Measurements from ENCODE around the gene KIAA2012. TPM values are rescaled to one million over a fixed set of nuclear protein-coding genes. Genes with fewer than 3 reads are reported as not detected.

KIAA2012 gene
- total RNA-seq, 1 donor from 2014 or later = not detected

DNA sequence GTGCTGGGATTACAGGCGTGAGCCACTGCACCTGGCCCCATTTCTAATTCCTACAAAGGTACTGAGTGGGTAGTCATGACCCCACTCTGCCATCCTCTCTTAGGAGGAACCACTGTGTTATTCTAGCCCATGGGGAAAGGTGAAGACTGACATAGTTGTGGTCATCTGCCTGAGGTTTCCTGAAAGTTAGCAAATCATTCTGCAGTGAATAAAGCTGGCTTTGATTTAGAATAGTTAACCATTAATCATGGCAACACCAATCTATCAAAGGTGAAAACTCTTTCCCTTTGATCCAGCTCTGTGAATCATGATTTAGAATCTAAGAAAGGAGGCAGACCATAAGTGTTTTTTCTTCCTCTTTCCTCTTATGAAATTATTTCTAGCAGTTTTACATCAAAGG is 114.5 kb downstream of the KIAA2012 start:
- TF ChIP-seq, protein P1, sequence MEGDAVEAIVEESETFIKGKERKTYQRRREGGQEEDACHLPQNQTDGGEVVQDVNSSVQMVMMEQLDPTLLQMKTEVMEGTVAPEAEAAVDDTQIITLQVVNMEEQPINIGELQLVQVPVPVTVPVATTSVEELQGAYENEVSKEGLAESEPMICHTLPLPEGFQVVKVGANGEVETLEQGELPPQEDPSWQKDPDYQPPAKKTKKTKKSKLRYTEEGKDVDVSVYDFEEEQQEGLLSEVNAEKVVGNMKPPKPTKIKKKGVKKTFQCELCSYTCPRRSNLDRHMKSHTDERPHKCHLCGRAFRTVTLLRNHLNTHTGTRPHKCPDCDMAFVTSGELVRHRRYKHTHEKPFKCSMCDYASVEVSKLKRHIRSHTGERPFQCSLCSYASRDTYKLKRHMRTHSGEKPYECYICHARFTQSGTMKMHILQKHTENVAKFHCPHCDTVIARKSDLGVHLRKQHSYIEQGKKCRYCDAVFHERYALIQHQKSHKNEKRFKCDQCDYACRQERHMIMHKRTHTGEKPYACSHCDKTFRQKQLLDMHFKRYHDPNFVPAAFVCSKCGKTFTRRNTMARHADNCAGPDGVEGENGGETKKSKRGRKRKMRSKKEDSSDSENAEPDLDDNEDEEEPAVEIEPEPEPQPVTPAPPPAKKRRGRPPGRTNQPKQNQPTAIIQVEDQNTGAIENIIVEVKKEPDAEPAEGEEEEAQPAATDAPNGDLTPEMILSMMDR (IDR thresholded peaks at IDR 0.05; ENCODE audit: partially characterized antibody, unreplicated experiment) = no peak
- Mint-ChIP-seq H3K4me3 (ENCODE audit: unreplicated experiment) (no peak overlapping the region), H3K4me1 (ENCODE audit: low read depth, unreplicated experiment) (peaks cover 13% of the 10 kb centered on the region), H3K27ac (ENCODE audit: unreplicated experiment) (no peak overlapping the region), H3K27me3 (ENCODE audit: unreplicated experiment) (no peaks in the 10 kb centered on the region), H3K36me3 (ENCODE audit: unreplicated experiment) (no peaks in the 10 kb centered on the region), H3K9me3 (ENCODE audit: unreplicated experiment) (peaks cover 2% of the 10 kb centered on the region)
- no peak for DNase-seq

DNA sequence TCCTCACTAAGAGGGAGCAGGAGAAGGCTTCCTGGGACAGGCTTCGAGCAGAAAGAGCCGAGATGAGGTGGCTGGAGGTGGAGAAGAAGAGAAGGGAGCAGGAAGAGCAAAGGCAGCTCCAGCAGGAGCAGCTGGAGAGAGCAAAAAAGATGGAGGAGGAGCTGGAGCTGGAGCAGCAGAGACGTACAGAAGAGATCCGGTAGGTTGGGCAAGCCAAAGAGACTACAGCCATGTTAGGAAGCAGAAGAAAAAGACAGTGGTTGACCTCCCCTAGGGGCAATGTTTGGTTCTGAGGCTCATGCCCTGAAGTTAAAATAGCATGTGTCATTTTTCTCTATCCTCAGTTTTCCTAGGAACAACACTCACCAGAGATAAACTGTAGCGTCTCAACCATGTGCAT is 120.2 kb downstream of the KIAA2012 start:
- TF ChIP-seq, protein P1 (IDR thresholded peaks at IDR 0.05; ENCODE audit: partially characterized antibody, unreplicated experiment) = no peak
- H3K4me1 Mint-ChIP-seq (ENCODE audit: low read depth, unreplicated experiment) = peaks cover 5% of the 10 kb centered on the region
- no peak overlapping the region for H3K27ac Mint-ChIP-seq (ENCODE audit: unreplicated experiment)
- no peak overlapping the region for H3K4me3 Mint-ChIP-seq (ENCODE audit: unreplicated experiment)
- H3K27me3 Mint-ChIP-seq (ENCODE audit: unreplicated experiment) = no peaks in the 10 kb centered on the region
- no peaks in the 10 kb centered on the region for H3K36me3 Mint-ChIP-seq (ENCODE audit: unreplicated experiment)
- no peaks in the 10 kb centered on the region for H3K9me3 Mint-ChIP-seq (ENCODE audit: unreplicated experiment)
- DNase-seq = no peak

DNA sequence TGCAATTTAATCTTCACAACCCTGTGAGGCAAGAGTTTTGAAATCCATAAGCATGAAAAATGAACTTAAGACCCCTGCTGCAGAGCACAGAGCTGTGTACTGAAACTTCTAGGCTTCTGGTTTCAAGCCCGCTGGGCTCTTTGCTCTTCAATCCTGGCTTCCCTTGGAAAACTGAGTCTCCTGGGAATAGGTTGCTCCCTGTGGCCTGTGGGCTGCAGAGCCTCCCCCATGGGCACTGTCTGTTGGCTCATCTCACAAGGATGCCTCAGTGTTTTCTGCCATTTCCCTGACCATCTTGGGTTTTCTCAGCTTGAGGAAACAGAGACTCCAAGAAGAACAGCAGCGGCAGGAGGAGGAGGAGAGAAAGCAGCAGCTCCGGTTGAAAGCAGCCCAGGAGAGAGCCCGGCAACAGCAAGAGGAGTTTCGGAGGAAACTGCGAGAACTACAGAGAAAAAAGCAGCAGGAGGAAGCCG is 120.9 kb downstream of the KIAA2012 start:
- Mint-ChIP-seq H3K9me3 (ENCODE audit: unreplicated experiment) (no peaks in the 10 kb centered on the region), H3K27ac (ENCODE audit: unreplicated experiment) (no peak overlapping the region), H3K4me3 (ENCODE audit: unreplicated experiment) (no peak overlapping the region), H3K27me3 (ENCODE audit: unreplicated experiment) (no peaks in the 10 kb centered on the region), H3K4me1 (ENCODE audit: low read depth, unreplicated experiment) (peaks cover 5% of the 10 kb centered on the region), H3K36me3 (ENCODE audit: unreplicated experiment) (no peaks in the 10 kb centered on the region)
- DNase-seq = no peak
- TF ChIP-seq, protein P1 (IDR thresholded peaks at IDR 0.05; ENCODE audit: partially characterized antibody, unreplicated experiment) = no peak

DNA sequence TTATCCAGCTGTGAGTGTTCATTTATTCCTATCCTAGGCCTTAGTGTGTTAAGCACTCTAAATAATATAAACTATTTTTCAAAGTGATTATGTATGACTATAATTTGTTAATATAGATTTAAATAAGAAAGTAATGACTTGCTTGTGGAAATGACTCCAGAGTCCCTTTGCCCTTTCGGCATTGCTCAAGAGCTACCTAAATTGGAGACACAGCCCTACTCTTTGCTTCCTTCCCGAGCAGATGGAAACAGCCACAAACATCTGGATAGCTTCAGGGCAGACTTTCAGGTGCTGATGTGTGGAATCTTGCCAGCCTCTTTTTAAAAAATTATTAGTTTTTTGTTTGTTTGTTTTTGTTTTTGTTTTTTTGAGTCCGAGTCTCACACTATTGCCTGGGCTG is 121.4 kb downstream of the KIAA2012 start:
- peaks cover 5% of the 10 kb centered on the region for H3K4me1 Mint-ChIP-seq (ENCODE audit: low read depth, unreplicated experiment)
- TF ChIP-seq, protein P1 (IDR thresholded peaks at IDR 0.05; ENCODE audit: partially characterized antibody, unreplicated experiment) = no peak
- H3K4me3 Mint-ChIP-seq (ENCODE audit: unreplicated experiment) = no peak overlapping the region
- H3K36me3 Mint-ChIP-seq (ENCODE audit: unreplicated experiment) = no peaks in the 10 kb centered on the region
- H3K27me3 Mint-ChIP-seq (ENCODE audit: unreplicated experiment) = no peaks in the 10 kb centered on the region
- no peak for DNase-seq
- H3K27ac Mint-ChIP-seq (ENCODE audit: unreplicated experiment) = no peak overlapping the region
- H3K9me3 Mint-ChIP-seq (ENCODE audit: unreplicated experiment) = no peaks in the 10 kb centered on the region

DNA sequence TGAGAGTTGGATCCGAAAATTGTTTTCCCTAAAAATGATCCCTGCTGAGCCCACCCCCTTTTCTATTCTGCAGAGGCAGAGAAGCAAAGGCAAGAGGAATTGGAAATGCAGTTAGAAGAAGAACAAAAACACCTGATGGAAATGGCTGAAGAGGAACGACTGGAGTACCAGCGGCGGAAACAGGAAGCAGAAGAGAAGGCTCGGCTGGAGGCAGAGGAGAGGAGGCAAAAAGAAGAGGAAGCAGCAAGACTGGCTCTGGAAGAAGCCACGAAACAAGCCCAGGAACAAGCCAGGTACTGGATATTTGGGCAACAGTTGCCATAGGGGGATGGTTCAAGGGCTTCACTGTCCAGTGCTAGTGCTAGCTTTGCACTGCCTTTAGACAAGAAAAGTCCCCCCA is 123.7 kb downstream of the KIAA2012 start:
- Mint-ChIP-seq H3K4me3 (ENCODE audit: unreplicated experiment) (no peak overlapping the region), H3K27ac (ENCODE audit: unreplicated experiment) (no peak overlapping the region), H3K36me3 (ENCODE audit: unreplicated experiment) (no peaks in the 10 kb centered on the region), H3K27me3 (ENCODE audit: unreplicated experiment) (no peaks in the 10 kb centered on the region), H3K4me1 (ENCODE audit: low read depth, unreplicated experiment) (peaks cover 5% of the 10 kb centered on the region), H3K9me3 (ENCODE audit: unreplicated experiment) (no peaks in the 10 kb centered on the region)
- TF ChIP-seq, protein P1 (IDR thresholded peaks at IDR 0.05; ENCODE audit: partially characterized antibody, unreplicated experiment) = no peak
- no peak for DNase-seq

Measured in glutamatergic neuron (in vitro differentiated cells).